ENCODE measurements around the gene MTREX. TPM values are rescaled to one million over a fixed set of nuclear protein-coding genes. Genes with fewer than 3 reads are reported as not detected.

MTREX gene
- total RNA-seq, 1 experiment from 2014 or later, result 123 TPM

DNA sequence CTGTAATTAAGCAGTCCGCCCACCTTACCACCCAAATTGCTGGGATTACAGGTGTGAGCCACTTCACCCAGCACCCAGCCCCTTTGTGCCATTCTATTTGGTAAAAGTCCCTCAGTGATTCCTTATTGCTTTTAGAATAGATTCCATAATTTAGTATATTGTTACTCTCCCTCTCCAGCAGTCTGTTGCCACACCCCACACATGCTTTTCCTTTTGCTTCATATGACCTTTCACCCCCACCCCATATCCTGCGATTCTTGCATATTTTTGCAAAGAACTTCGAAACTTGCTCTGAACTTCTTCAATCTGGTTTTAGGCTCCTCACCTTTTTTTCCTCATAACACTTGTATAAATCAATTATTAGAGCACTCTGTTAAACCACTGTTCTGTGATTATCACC, 100.2 kb downstream of the MTREX start:
- DNase-seq, result no peak
- Histone ChIP-seq H3K79me1 (ENCODE audit: insufficient read depth, low read depth, low read length, poor library complexity, severe bottlenecking) (no peaks in the 10 kb centered on the region), H4K5ac (ENCODE audit: insufficient read length, low read depth, low read length) (no peak overlapping the region), H3K9me3 (ENCODE audit: control insufficient read depth, low read depth, low read length) (no peaks in the 10 kb centered on the region), H3K23me2 (ENCODE audit: insufficient read length, low read depth, low read length, poor library complexity, severe bottlenecking) (no peaks in the 10 kb centered on the region), H2BK5ac (ENCODE audit: insufficient read length, low read length) (no peak overlapping the region), H3K4ac (ENCODE audit: low read depth, low read length) (no peak overlapping the region), H2BK15ac (ENCODE audit: low read depth, low read length) (no peak overlapping the region), H3K27ac (ENCODE audit: insufficient read length, low read depth, low read length) (no peak overlapping the region), H4K8ac (replicated peaks; ENCODE audit: insufficient read length, low read depth, low read length) (no peak overlapping the region), H4K20me1 (ENCODE audit: control insufficient read depth, insufficient read depth, insufficient read length) (no peaks in the 10 kb centered on the region), H3K79me2 (ENCODE audit: insufficient read depth, low read length) (no peaks in the 10 kb centered on the region), H2BK12ac (ENCODE audit: insufficient read length, low read depth, low read length) (no peak overlapping the region), H3K4me1 (ENCODE audit: insufficient read depth, low read length) (no peaks in the 10 kb centered on the region), H3K27me3 (ENCODE audit: insufficient read depth, low read length) (no peaks in the 10 kb centered on the region), H3K14ac (ENCODE audit: insufficient read depth, low read length) (no peak overlapping the region), H2AK5ac (ENCODE audit: insufficient read length, low read length) (no peak overlapping the region), H3K56ac (ENCODE audit: insufficient read length, low read depth, low read length) (no peak overlapping the region), H3K9ac (ENCODE audit: extremely low read depth, insufficient read length, low read length) (no peak overlapping the region), H3K23ac (ENCODE audit: insufficient read length, low read depth, low read length) (no peak overlapping the region), H2BK20ac (ENCODE audit: low read depth, low read length, poor library complexity, severe bottlenecking) (no peak overlapping the region), H2BK120ac (ENCODE audit: low read depth, low read length, poor library complexity, severe bottlenecking) (no peak overlapping the region), H2AFZ (ENCODE audit: low read length) (no peak overlapping the region), H3K4me2 (ENCODE audit: insufficient read depth, insufficient read length, low read length) (no peak overlapping the region), H4K91ac (ENCODE audit: insufficient read length, low read depth, low read length) (no peak overlapping the region), H3T11ph (ENCODE audit: low read length) (no peak overlapping the region), H3K18ac (ENCODE audit: insufficient read length, low read depth, low read length) (no peak overlapping the region)
- Mint-ChIP-seq H3K4me3 (no peak overlapping the region), H3K27ac (peak overlapping the region in 1 of 3 experiments; percentile 27; a peak in 1 of 7 replicates), H3K9me3 (no peaks in the 10 kb centered on the region), H3K4me1 (no peaks in the 10 kb centered on the region), H3K36me3 (ENCODE audit: insufficient read depth in 1 of 3, low read depth in 3 of 3) (peaks cover 10 to 54% (median 53%) of the 10 kb centered on the region in 3 experiments; a peak in 6 of 7 replicates), H3K27me3 (ENCODE audit: low read depth) (no peaks in the 10 kb centered on the region)
- no CpG with 5 or more reads among the region's 3 CpGs for WGBS (ENCODE audit: extremely low coverage, insufficient read length, low lambda C conversion rate)
- TF ChIP-seq, protein P1, sequence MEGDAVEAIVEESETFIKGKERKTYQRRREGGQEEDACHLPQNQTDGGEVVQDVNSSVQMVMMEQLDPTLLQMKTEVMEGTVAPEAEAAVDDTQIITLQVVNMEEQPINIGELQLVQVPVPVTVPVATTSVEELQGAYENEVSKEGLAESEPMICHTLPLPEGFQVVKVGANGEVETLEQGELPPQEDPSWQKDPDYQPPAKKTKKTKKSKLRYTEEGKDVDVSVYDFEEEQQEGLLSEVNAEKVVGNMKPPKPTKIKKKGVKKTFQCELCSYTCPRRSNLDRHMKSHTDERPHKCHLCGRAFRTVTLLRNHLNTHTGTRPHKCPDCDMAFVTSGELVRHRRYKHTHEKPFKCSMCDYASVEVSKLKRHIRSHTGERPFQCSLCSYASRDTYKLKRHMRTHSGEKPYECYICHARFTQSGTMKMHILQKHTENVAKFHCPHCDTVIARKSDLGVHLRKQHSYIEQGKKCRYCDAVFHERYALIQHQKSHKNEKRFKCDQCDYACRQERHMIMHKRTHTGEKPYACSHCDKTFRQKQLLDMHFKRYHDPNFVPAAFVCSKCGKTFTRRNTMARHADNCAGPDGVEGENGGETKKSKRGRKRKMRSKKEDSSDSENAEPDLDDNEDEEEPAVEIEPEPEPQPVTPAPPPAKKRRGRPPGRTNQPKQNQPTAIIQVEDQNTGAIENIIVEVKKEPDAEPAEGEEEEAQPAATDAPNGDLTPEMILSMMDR (conservative IDR thresholded peaks at IDR 0.05), result no peak
